HG02588 (cell line): ENCODE results near the gene RGS6.

Experiments
- ATAC-seq: cut with Tn5 transposase; IDR thresholded peaks from one replicate; pipeline ENCODE4 v1.9.1; 2021; ENCODE audit warnings: mild to moderate bottlenecking, moderate library complexity; ENCODE audit not compliant: unreplicated experiment

The RGS6 gene

DNA sequence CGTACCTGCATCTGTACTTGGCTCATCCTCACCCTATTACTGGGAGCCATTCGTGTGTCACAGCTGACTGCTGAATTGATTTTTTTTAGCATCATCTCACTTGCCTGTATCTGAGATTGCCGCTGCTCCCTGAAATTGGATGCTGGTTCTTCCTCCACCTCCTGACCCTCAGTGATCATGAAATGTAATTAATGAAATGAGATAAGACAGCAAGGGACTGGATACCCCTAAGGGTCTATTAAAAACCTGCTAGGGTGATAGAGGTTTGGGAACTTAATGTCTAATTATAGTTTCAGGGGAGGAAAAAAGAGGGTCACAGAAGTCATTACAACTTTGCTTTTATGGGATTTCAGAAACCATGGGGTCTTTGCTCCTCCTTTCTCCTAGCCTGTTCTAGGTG, 551.1 kb downstream of the RGS6 start:
- no peak for ATAC-seq

DNA sequence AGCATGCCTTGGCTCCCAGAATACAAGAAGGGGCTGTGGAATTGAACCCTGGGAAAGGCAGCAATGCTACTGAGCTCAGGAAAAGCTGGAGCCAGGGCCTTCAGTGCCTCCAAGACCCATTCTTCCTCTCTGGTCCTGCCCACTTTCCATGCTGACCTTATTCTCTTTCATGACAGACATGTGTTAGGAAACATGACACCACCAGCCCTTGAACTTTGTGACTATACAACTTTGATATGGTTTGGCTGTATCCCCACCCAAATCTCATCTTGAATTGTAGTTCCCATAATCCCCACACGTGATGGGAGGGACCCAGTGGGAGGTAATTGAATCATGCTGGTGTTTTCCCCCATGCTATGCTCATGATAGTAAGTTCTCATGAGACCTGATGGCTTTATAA, 553.5 kb downstream of the RGS6 start:
- no peak for ATAC-seq

DNA sequence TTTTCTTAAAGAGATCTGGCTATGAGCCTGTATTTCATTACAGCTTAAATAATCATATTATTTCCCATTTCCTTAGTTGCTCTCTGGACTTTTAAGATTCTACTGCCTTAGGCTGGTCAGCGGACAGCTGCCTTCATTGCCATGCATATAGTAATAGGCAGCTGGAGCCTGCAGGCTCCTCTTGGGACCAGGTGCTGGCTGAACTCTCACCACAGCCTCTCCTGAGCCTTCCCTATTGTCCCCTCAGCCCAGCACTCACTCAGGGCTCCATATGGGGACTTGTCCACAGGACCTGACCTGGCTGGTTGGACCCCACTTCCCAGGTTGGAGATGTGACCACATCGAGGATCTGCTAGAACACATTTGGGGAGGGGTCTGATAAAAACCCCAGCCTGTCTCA, 556.3 kb downstream of the RGS6 start:
- ATAC-seq = no peak

DNA sequence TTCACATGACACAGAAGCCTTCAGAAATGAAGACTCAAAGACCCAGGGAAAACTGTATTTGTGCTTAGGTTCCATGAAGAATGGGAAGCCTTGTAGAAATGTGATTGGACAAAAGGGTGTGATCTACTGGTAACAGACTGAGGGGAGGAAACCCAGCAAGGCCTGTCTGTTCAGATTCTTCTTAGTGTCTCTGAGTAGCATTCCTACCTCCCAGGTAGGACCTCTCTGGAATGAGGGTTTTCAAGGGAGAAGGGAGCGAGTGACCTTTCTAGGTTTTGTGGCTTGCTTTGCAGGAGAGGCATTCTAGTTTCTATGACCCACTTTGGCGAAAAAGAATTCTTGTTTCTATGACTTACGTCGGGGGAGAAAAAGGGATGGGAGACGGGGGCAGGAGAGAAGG, 560.0 kb downstream of the RGS6 start:
- no peak for ATAC-seq

DNA sequence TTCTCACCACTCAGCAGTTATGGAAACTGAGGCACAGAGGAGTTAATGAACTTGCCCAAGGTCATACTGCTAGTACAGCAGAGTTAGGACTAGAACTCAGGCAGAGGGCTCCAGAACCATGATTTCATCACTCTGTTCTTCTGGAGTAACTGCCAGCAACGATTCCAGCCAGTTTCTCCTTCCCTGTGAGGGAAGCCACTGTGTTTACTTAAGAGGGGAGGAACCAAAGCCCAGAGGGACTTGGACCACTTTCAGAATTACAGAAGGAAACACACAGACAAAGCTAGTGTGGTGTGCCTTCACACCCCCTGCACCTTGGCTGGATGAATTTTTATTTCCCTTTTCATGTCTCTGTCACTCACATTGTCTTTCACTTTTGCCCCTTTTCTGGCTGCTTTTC, 563.4 kb downstream of the RGS6 start:
- no peak for ATAC-seq

DNA sequence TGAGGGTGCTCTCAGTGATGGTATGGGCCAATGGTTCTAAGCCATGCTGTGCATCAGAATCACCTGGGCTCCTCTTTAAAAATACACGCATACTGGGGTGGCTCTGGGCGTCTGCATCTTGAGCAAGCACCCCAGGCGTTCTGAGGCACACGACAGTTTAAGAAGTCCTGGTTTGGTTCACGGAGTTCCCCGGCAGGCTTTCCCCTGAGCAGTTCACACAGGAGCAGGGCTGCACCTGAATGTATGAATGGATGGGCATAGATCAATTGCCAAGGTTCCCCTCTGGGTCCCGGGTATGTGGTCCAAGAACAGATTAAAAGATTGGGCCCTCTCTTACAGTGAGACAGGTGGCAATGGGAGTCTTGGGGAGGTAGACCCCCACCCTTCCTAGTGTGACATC, 566.4 kb downstream of the RGS6 start:
- ATAC-seq = no peak

DNA sequence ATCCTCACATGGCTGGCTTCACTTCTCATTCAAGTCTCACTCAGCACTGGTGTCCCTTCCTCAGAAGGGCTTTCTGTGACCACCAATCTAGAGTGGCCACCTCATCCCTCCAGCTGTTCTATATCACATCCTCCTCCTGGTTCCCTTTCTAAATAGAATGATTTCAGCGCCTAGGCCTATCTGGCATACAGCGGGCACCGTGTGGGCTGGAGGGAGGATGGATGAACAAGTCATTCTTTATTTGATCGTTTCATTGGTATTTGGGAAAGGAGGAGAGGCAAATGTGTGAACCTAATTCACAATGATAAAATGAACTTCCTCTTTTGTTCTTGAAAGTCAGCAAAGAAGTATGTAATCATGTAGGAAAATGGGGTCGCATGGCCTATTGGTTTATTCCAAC, 567.5 kb downstream of the RGS6 start:
- no peak for ATAC-seq

DNA sequence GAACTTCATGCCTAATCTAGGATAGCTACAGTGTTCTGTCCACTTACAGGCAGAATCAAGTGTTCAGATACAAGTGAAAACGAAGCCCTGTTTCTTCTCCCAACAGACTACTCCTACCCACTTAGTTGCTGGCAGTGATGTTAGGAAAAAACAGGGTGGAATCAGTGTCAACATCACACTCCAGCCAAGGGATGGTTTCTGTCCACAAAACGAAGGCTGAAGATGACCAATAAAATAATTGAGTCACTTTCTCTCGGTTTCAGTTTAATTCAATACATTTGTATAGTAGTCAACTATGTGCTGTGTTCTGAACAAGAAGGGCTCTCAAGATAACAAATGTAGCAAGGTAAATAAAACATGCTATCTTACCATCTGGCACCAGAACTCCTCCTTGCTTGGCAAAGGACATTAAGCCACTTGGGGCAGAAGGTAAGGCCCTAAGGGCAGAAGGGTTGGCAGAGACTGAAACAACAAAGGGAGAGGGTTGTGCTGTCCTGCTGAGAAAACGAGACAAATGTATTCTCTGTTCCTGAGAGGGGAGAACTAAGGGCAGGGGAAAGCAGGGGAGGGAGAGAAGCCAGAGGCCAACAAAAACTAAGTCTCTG, 568.1 kb downstream of the RGS6 start:
- ATAC-seq = no peak

DNA sequence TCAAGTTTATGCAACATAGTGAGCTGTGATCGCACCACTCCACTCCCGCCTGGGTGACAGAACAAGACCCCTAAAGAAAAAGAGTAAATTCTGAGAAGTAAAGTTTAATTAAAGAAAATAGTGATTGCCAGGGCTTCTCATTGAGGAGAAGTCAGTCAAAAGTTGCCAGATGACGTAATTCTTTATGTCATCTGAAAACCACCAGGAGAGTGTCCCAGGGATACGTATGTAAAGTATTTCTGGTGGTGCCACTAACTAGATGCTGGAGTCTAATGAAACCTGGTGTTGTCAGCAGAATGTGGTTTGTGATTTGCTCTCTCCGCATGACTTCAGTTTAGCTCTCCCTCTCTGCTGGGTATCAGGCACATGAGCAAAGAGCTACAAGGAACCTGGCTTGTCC, 569.2 kb downstream of the RGS6 start:
- ATAC-seq = no peak

DNA sequence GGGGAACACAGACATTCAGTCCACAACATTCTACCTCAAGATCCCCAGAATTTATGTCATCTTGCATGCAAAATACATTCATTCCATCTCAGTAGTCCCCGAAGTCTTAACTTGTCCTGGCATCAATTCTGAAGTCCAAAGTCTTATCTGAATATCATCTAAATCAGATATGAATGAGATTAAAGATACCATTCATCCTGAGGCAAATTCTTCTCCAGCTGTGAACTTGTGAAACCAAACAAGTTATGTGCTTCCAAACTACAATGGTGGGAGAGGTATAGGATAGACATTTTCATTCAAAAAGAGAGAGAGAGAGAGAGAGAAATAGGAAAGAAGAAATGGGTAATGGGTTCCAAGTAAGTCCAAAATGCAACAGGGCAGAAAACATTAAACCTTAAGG, 571.0 kb downstream of the RGS6 start:
- ATAC-seq = no peak

DNA sequence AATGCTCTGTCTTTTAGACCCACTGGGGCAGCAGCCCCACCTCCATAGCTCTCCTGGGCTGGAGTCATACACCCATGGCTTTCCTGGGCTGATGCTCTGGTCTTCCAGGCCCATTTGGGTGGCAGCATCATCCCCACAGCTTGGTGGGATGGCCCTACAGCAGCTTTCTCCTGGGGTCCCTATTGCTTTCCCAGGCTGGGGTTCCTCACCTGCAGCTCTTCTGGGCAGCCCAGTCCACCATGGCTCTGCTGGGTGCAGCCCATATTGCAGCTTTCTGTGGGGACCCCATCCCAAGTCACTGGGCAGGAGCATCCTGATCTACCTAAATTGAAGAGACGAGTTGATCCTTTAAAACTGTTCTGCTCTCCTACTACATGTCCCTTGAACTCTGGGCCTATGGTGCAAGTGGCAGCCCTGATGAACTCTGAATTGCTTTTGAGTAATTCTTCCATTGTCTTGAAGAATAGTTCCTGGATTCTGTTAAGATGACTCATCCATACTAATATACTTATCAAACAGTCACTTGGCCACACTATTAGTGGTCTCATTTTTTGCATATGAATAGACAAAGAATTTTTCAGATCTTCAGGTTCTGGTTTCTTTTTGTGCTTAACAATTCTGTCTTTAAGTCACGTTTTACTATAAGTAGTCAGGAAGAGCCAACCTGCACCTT, 571.6 kb downstream of the RGS6 start:
- ATAC-seq = no peak

DNA sequence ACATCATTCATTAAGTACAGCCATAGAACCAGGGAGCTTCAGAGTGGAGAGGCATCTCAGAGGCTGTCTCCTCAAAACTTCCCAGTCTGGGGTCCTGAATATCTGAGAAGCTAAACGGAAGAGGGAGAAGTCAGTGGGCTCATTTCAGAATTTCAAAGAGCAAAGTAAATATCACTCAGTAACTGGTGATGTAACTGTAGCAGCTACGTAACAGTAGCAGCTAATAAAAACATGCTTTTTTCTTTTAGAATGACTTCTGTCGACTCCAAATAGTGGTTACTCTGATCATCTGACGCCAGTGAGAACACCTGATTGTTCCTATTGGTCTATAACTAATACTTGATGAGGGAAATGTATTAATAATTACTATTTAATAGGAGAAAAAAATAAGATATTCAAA, 578.3 kb downstream of the RGS6 start:
- ATAC-seq = no peak

DNA sequence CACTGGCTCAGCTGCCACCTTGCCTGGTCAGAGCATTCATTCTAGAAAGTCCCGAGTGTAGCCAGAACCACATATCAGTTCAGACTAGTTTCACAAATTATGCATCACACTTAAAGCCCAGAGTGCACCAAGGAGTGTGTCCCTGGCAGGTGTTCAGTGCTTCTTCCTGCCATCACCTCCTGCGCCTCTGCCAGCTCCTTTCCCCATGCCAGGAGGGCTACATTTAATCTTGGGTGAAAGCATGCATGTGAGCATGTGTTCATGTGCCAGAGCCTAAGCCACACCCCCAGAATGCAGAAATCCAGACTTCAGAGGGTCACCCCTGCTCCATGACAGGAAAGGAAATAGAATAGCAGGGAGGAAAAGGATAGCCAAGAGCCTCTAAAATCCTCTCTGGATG, 580.1 kb downstream of the RGS6 start:
- no peak for ATAC-seq

DNA sequence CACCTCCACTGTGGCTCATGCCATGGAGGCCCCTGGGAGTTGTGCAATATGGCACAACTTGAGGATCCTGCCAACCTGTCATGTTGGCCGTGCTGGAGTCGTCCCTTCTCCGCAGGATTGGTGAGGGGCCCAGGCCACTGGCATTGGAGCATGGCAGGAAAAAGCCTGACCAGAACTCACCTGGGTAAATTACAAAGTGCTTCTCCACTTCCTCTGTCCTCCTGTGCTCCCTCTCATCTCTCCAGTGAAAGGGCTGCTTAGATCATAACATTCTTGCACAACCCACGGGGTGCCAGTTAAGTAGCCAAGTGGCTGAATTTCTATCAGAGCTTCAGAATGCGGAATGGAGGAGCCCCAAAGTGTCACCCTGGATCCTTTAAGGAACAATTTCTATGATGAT, 580.7 kb downstream of the RGS6 start:
- no peak for ATAC-seq

DNA sequence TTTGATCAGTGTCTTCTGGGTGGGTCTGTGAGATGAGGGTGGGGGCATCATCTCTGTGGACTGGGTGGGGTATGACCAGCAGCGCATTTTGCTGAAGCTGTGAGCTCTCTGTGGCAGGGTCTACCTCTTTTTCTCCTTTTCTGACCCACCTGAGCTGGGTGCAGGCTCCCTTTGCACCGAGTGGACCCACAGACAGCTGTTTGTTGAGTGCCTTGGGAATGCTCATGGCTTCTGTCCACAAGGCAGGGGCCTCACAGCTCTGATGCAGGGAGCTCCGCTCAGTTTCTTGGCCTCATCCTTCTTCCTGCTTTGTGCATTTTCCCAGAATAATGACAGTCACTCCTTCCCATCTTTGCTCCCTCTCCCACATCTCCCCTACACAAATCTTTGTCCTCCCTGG, 581.1 kb downstream of the RGS6 start:
- ATAC-seq = no peak

DNA sequence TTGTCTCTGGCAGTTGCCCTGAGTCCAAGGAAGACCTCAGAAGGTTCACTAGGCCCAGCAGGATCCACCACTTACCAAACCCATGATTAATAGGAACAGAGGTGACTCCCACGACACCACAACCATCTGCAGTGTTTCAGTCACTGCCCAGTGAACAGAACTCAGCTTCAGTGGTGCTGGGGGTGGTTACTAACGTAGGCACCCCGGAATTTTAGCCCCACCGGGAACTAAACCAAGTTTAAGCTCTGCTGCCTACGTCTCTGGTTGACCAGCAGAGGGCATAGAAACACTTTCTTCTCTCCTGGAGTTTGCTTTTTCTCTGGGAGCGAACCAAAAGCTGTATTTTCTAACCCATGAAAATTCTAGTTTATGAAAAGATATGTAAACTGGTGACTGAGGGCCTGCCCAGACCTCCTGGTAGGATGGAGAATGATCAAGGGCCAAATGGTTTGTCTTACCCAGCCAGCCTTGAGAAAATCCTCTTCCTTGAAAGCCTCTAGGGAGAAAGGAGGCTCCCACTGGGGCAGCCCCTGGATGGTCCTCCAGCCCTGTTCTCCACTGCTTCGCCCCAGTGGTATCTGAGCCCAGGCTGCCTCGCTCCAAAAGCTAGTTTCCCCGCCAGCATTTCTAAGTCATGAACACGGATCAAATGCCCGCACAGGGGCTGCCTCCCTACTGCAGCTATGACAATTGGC, 581.9 kb downstream of the RGS6 start:
- ATAC-seq = no peak

DNA sequence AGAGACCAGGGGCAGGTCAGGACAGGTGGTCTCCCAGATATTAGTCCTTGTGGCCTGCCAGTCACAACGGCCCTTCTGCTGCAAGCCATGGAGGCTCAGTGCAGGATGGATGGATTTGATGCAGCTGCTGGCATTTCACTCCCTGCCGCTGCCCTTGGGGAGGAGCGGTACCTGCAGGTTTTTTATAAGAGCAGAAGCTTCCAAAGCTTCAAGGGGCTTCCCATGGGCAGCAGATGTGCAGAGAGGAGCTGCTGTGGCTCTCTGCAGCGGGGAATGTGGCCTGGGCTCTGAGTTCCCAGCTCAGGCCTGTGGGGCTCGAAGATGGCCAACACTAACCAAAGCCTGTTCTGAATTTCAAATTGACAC, 582.4 kb downstream of the RGS6 start:
- no peak for ATAC-seq

DNA sequence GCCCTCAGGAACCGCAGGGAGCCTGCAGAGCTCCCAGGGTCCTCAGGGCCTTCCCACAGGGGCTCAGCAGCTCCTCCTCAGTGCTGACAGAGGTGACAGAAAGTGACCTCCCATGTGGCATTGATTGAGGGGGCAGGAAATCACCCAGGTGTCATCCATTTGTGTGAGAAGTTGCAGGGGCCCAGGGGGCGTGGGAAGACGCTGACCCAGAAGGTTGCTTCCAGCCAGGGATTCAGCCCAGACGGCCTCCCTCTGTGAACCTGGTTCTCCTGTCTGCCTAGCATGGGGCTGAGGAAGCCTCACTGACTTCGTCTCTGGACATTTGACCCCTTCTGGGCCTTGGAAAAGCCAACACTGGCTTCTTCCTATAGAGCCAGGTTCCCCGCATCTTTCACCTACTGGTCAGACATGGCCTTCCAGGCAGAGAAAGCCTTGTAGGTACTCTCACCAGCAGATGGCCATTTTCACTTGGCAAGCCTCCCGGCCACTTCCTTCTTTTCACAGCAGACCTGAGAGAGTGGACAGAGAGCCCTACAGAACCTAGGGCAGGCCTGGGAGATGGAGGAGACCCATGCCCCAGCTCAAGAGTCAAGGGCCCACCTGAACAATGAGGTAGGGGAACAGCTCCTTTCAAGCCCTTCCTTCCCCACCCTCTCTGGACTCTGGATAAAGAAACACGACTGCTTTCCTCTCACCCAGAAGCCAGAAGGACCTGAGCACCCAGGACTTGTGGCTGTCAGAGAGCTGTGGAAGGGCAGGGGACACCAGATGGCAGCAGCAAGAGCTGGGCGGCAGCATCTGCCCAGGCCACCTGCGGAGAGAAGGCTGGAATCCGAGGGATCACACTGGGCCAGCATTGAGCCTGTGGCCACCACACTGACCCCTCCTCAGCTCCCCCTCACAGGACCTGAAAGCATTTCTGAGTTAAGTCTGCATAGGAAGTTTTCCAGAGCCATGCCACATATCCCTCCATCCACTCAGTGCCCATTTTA, 583.8 kb downstream of the RGS6 start:
- no peak for ATAC-seq

DNA sequence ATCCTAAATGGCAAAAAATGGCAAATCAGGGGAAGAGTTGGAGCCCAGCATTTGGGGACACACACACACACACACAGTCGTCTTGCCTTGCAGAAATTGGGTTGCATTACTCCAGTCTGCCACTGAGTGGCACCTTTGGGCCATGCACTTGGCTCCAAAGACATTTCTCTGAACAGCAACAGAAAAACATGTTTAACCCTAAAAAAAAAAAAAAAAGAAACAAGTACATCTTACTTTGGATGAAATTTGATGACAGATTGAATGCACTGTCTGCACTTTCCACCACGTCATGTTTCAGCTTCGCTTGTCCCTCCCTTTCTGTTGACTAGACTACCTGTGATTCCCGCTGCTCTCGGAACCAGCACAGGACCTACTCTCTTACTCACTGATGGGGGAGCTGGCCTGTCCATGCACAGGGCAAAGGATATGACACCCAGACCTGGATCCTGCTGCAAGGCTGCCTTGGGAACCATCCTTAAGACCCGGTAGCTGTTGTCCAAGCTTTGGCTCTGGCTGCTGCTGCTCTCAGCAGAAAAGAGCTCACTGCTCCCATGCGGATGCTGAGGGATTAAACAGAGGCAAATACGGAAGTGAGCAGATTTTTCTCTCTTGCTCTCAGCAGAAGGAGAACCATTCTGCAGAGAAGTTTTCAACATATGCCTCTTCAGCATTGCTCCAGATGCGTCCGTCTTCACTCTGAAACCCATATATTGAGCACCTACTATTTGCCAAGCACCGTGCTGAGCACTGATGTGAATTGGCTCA, 584.9 kb downstream of the RGS6 start:
- ATAC-seq = no peak

DNA sequence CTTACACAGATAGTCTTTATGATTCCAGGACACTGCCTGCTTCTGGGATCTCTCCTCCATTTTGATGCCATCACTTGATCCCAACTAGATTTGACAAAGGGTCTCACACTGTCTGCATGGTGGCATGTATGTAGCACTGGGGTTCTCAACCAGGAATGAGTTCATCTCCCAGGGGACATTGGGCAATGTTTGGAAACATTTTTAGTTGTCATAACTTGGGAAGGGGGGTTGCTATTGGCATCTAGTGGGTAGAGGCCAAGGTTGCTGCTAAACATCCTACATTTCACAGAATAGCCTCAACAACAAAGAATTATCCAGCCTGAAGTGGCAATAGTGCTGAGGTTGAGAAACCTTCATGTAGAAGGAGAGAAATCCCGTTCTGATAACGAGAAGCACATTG, 585.5 kb downstream of the RGS6 start:
- ATAC-seq = no peak
